IPS DF 19.7 (cell line): Measurements from ENCODE around the gene LRMDA.

Experiments
- DNase-seq: peaks from one replicate; pipeline ENCODE4 v3.0.0-alpha.2; 2013; ENCODE audit warnings: low read depth, low spot score

LRMDA gene

GRCh38 chr10:76297358-76297757 is 865.9 kb downstream of the LRMDA start:
- DNase-seq, result no peak

GRCh38 chr10:76297780-76298281 is 866.4 kb downstream of the LRMDA start:
- no peak for DNase-seq

- no peak for DNase-seq
Measured at GRCh38 chr10:76298329-76298728, 866.9 kb downstream of the LRMDA start.

DNA sequence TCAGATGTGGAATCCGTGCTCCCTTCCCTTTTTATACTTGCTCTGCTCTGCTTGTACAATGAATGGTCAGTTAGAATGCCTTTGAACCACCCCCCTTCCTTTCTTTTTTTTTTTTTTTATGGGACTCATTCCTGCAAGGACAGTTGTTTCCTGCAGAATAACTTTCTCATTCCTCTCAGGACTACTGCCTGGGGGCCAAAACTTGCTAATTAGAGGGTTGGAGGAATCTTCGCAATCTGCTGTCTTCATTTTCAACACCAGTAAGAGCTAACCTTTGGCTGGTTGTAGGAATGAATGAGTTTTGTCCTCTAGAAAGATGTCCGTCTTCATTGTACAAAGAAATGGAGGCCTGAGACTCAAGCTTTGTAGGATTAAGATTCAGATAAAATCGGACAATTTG is 868.1 kb downstream of the LRMDA start:
- DNase-seq, result no peak

DNA sequence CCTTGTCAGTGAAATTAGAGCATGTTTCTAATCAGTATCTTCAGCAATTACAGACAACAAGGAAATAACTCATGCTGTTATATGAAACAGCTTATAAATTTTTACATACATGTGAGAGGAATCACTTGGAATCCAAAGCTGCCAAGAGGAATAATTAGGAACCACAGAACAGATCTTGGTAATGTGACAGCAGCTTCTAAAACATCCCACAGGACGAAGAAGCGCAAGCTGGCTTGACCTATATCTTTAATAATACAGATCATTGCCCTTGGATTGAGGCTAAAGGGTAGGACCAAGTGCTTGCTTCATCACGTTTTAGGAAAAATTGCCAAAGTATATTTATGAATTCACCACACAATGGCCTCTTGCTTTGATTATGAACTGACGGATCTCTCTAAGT is 869.8 kb downstream of the LRMDA start:
- DNase-seq, result no peak

GRCh38 chr10:76301950-76302349 is 870.5 kb downstream of the LRMDA start:
- no peak for DNase-seq

DNA sequence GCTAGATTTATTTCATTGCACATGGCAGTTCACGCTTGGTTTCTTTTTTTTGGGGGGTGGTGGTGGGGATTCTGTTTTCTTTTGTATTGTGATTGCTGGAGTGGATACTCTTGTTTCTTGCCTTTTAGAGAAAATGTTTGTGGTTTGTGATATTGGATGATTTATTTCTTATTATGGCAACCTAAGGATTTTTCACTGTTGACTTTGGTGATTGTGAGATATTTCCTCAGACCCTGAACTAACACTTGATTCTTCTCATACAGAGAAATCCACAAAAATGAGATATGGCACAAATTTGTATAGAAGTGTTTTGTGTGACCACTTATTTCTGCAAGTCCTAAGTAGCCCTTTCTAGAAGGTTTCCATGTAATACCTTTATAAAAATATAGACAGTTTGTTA is 871.1 kb downstream of the LRMDA start:
- DNase-seq, result no peak

GRCh38 chr10:76302961-76303630 is 871.7 kb downstream of the LRMDA start:
- no peak for DNase-seq

- DNase-seq, result peak; percentile 68
Measured at GRCh38 chr10:76303682-76304316, 872.4 kb downstream of the LRMDA start.

GRCh38 chr10:76305930-76306615 is 874.6 kb downstream of the LRMDA start:
- no peak for DNase-seq

DNA sequence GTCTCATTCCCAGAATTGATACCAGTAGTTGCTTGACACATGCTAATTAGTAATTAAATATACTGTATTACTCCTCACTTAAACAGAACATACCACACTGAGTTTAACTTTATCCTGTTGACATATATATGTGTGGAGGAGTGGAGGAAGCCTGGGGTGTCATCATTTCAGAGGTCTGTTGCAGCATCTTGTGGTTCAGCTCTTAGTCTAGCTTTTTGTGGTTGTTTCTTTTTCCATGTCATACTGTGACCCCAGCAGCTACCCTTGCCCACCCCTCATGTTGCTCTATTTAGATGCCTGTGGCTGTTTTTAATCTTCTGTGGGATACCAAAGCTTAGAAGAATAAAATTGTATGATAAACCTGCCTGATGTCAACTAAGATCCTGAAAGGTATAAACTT is 875.4 kb downstream of the LRMDA start:
- no peak for DNase-seq

GRCh38 chr10:76309070-76309469 is 877.6 kb downstream of the LRMDA start:
- no peak for DNase-seq

DNA sequence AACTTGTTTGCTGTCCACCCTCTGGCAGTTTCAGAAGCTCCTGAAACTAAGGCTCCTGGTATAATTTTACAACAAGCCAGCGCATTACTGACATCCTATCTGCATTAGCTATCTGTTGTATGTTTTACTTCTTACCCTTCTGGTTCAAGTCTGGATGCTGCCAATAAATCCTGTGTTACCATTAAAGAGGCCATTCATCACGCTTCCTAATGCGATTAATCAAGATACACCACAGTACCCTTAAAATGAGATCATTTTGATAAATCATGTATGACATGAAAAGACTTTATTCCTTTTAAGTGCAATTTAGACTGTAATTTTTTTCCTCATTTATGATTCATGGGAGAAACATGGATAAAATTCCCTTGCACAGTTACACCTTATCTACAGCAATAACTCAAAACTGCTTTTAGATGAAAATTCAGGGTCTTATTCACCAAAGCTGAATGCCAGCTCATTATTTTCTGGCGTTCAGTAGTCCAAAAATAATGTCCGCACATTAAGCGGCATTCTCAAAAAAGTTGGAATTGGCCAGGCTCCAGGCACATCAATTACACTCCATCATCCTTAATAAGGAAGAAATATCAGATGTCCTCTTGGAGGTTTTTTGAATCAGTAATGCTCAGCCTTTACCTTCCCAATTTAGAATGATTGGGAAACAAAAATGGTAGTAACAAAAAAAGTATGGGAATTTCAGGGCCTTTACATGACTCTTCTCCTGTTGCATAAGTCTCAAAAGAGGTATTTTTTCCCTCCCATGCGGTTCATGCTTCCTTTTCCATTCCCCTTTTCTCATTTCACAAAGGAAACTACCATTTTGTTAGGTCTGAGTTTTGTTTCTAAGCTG is 878.5 kb downstream of the LRMDA start:
- no peak for DNase-seq

GRCh38 chr10:76310588-76311080 is 879.2 kb downstream of the LRMDA start:
- no peak for DNase-seq

GRCh38 chr10:76311752-76312636 is 880.6 kb downstream of the LRMDA start:
- DNase-seq, result no peak

GRCh38 chr10:76315240-76315639 is 883.8 kb downstream of the LRMDA start:
- no peak for DNase-seq

- DNase-seq, result no peak
Measured at GRCh38 chr10:76316234-76316633, 884.8 kb downstream of the LRMDA start.

DNA sequence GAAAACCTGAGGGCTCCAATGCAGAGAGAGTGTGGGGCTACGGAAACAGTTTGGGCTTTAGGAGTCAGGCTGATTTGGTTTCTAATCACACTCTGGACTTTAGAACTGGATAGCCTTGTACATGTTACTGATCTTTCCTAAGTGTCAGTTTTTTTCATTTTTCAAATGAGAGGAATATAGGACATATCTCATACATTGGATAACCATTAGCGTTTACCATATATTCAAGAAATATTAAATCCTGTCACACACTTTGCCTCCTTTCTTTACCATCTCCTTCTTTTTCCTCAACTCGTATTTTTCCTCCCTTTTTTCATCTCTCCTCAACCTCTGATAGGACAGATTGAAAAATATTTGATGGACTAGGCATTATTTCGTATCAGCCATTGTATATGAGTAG is 885.7 kb downstream of the LRMDA start:
- no peak for DNase-seq

GRCh38 chr10:76318211-76318610 is 886.8 kb downstream of the LRMDA start:
- no peak for DNase-seq

DNA sequence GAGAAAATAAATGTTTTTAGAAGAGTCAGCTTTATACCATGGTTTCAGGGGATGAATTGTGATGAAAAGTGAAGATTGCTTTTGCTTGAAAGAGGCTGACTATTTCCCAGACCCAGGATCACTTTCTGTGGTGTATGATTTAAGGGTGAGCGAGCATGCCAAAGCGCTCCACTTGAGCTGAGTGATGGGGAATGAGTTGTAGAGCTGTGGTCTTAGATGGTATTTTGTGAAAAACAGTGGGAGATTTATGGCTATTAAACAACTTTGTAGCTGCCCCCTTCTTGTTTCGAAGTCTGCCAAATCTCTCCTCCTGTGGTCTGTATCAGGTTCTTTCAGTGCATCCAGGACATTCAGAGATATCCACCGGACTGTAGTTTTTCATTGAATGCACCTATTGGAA is 888.2 kb downstream of the LRMDA start:
- no peak for DNase-seq

- DNase-seq, result no peak
Measured at GRCh38 chr10:76324283-76324682, 892.9 kb downstream of the LRMDA start.
